CD8-positive, alpha-beta memory T cell (primary cell): ENCODE data around the gene DES. TPM values are rescaled to one million over a fixed set of nuclear protein-coding genes. Genes with fewer than 3 reads are reported as not detected.
A peak's percentile ranks its signal among the peaks of the same experiment; 100 is the strongest.

Experiments
- CTCF ChIA-PET: fragments of 350-600 bp; sonication (Branson Sonifier 250); formaldehyde crosslinking; loops from one replicate; lab custom pipeline; 2021; ENCODE audit warnings: antibody characterized with exemption; lab: Charles Lee
- POLR2A ChIA-PET: fragments of 350-600 bp; sonication (Branson Sonifier 250); formaldehyde crosslinking; loops from one replicate; lab custom pipeline; 2021; ENCODE audit warnings: antibody characterized with exemption; lab: Charles Lee
- DNase-seq, 5 donors: peaks; one replicate each; pipeline versions ENCODE4 v3.0.0 to v3.0.0-alpha.2; 2020 to 2022; ENCODE audit warnings: mixed read lengths in 1 of 5
- H3K27ac ChIP-seq: one replicate; pipeline ENCODE4 v1.7.0; 2013; ENCODE audit warnings: low read depth, mild to moderate bottlenecking, low read length, moderate library complexity
- H3K27me3 ChIP-seq: 2 replicates; pipeline ENCODE4 v1.7.0; 2013; ENCODE audit warnings: low read length, mild to moderate bottlenecking; ENCODE audit not compliant: insufficient read depth, poor library complexity, severe bottlenecking
- H3K36me3 ChIP-seq: 2 replicates; pipeline ENCODE4 v1.7.0; 2013; ENCODE audit warnings: mild to moderate bottlenecking, low read length, moderate library complexity; ENCODE audit not compliant: insufficient read depth
- H3K4me1 ChIP-seq: 2 replicates; pipeline ENCODE4 v1.7.0; 2013; ENCODE audit warnings: mild to moderate bottlenecking, low read length, moderate library complexity; ENCODE audit not compliant: insufficient read depth
- H3K4me3 ChIP-seq: 2 replicates; pipeline ENCODE4 v1.7.0; 2013; ENCODE audit warnings: mild to moderate bottlenecking, low read length
- H3K9me3 ChIP-seq: 2 replicates; pipeline ENCODE4 v1.7.0; 2013; ENCODE audit warnings: mild to moderate bottlenecking, low read length
- H3K27ac Mint-ChIP-seq, 8 donors: one replicate each; pipeline ENCODE4 v1.8.0; 2020 to 2021; ENCODE audit warnings: mixed read lengths in 8 of 8, mild to moderate bottlenecking in 6 of 8, inconsistent platforms in 3 of 8, moderate library complexity in 3 of 8
- H3K27me3 Mint-ChIP-seq, 2 donors: one replicate each; pipeline ENCODE4 v1.8.0; 2020 to 2021; ENCODE audit warnings: mixed read lengths in 2 of 2, mild to moderate bottlenecking in 1 of 2, moderate library complexity in 1 of 2
- H3K36me3 Mint-ChIP-seq, 3 donors: one replicate each; pipeline ENCODE4 v1.8.0; 2020 to 2021; ENCODE audit warnings: mixed read lengths in 3 of 3, inconsistent platforms in 1 of 3, mild to moderate bottlenecking in 1 of 3
- H3K4me1 Mint-ChIP-seq, 3 donors: one replicate each; pipeline ENCODE4 v1.8.0; 2020 to 2021; ENCODE audit warnings: mixed read lengths in 3 of 3, inconsistent platforms in 1 of 3, mild to moderate bottlenecking in 1 of 3
- H3K4me3 Mint-ChIP-seq, 7 donors: one replicate each; pipeline ENCODE4 v1.8.0; 2020 to 2021; ENCODE audit warnings: mixed read lengths in 7 of 7, mild to moderate bottlenecking in 6 of 7, moderate library complexity in 4 of 7, inconsistent platforms in 2 of 7
- H3K9me3 Mint-ChIP-seq, 5 donors: one replicate each; pipeline ENCODE4 v1.8.0; 2020 to 2022; ENCODE audit warnings: mixed read lengths in 5 of 5, mild to moderate bottlenecking in 3 of 5, moderate library complexity in 2 of 5, inconsistent platforms in 1 of 5
- polyA plus RNA-seq: library from polyadenylated mRNA; unstranded; fragments of 300-500 nt; fragmentation: Illumina TruSeq; gene quantifications from one replicate; pipeline ENCODE4 v1.2.3, GENCODE V29; 2021
- total RNA-seq, 2 experiments: library from RNA; stranded (reverse); gene quantifications; one replicate each; pipeline ENCODE4 v1.2.3, GENCODE V29; 2021

DES gene
- total and polyA plus RNA-seq, 3 experiments from 2014 or later = not detected

GRCh38 chr2:219444566-219445091, 26.5 kb downstream of the DES start:
- H3K4me3 Mint-ChIP-seq = no peak overlapping the region
- no peak overlapping the region for H3K27ac Mint-ChIP-seq

GRCh38 chr2:219445220-219445640, 27.1 kb downstream of the DES start:
- Mint-ChIP-seq H3K36me3 (peaks cover 0 to 5% (median 0%) of the 10 kb centered on the region in 3 donors), H3K27me3 (peaks cover 22 to 32% of the 10 kb centered on the region in 2 donors), H3K27ac (no peak overlapping the region), H3K4me3 (peak overlapping the region in 1 of 7 donors; percentile 30), H3K4me1 (peaks cover 15 to 25% (median 15%) of the 10 kb centered on the region in 3 donors), H3K9me3 (no peaks in the 10 kb centered on the region)
- Histone ChIP-seq H3K9me3 (no peaks in the 10 kb centered on the region), H3K4me3 (no peak overlapping the region), H3K36me3 (no peaks in the 10 kb centered on the region), H3K27ac (no peak overlapping the region), H3K4me1 (no peaks in the 10 kb centered on the region), H3K27me3 (peaks cover 4% of the 10 kb centered on the region)
- ChIA-PET POLR2A (no interaction called here), CTCF (no interaction called here)
- no peak for DNase-seq

More at GRCh38 chr2:219444566-219445091, 26.5 kb downstream of the DES start:
- CTCF ChIA-PET = no interaction called here
- Histone ChIP-seq H3K9me3 (no peaks in the 10 kb centered on the region), H3K27ac (no peak overlapping the region), H3K4me3 (no peak overlapping the region), H3K36me3 (no peaks in the 10 kb centered on the region), H3K4me1 (no peaks in the 10 kb centered on the region), H3K27me3 (peaks cover 4% of the 10 kb centered on the region)
- peaks cover 0 to under 1% (median 0%) of the 10 kb centered on the region in 3 donors for H3K36me3 Mint-ChIP-seq
- H3K4me1 Mint-ChIP-seq = peaks cover 13 to 21% (median 15%) of the 10 kb centered on the region in 3 donors
- H3K9me3 Mint-ChIP-seq = no peaks in the 10 kb centered on the region
- peaks cover 26 to 32% of the 10 kb centered on the region in 2 donors for H3K27me3 Mint-ChIP-seq
- POLR2A ChIA-PET = no interaction called here
- DNase-seq = no peak

GRCh38 chr2:219446101-219446504, 27.9 kb downstream of the DES start:
- no peaks in the 10 kb centered on the region for H3K27me3 ChIP-seq
- no peak for DNase-seq
- H3K9me3 ChIP-seq = no peaks in the 10 kb centered on the region
- CTCF ChIA-PET = interaction anchor here (0.7 kb wide), 1 partner anchor 11 kb away, joined by 5 read pairs; the partner anchor contains the start of gene SPEG
- H3K9me3 Mint-ChIP-seq = no peaks in the 10 kb centered on the region
- H3K4me1 Mint-ChIP-seq = peaks cover 11 to 21% (median 11%) of the 10 kb centered on the region in 3 donors
- no peak overlapping the region for H3K27ac Mint-ChIP-seq
- no peaks in the 10 kb centered on the region for H3K4me1 ChIP-seq
- H3K4me3 Mint-ChIP-seq = peak overlapping the region in 1 of 7 donors; percentile 56
- H3K36me3 ChIP-seq = no peaks in the 10 kb centered on the region
- no peak overlapping the region for H3K27ac ChIP-seq
- no peak overlapping the region for H3K4me3 ChIP-seq
- H3K27me3 Mint-ChIP-seq = peaks cover 21 to 35% of the 10 kb centered on the region in 2 donors
- peaks cover 0 to 5% (median 0%) of the 10 kb centered on the region in 3 donors for H3K36me3 Mint-ChIP-seq
- POLR2A ChIA-PET = no interaction called here

GRCh38 chr2:219446689-219447088, 28.5 kb downstream of the DES start:
- Mint-ChIP-seq H3K9me3 (no peaks in the 10 kb centered on the region), H3K36me3 (peaks cover 0 to 5% (median 0%) of the 10 kb centered on the region in 3 donors), H3K27ac (no peak overlapping the region), H3K4me1 (peaks cover 7 to 16% (median 8%) of the 10 kb centered on the region in 3 donors), H3K27me3 (peaks cover 21 to 31% of the 10 kb centered on the region in 2 donors), H3K4me3 (no peak overlapping the region)
- Histone ChIP-seq H3K27me3 (no peaks in the 10 kb centered on the region), H3K4me3 (no peak overlapping the region), H3K36me3 (no peaks in the 10 kb centered on the region), H3K4me1 (no peaks in the 10 kb centered on the region), H3K27ac (no peak overlapping the region), H3K9me3 (no peaks in the 10 kb centered on the region)
- POLR2A ChIA-PET = interaction anchor here (0.6 kb wide), 1 partner anchor 553 kb away, joined by 3 read pairs; no protein-coding TSS in a partner anchor
- CTCF ChIA-PET = interaction anchor here (0.7 to 0.8 kb wide), 2 partner anchors 11 to 12 kb away, joined by 3 to 5 read pairs; partner anchors contain the start of gene SPEG
- no peak for DNase-seq

- Mint-ChIP-seq H3K27me3 (peaks cover 21 to 33% of the 10 kb centered on the region in 2 donors), H3K27ac (no peak overlapping the region), H3K9me3 (no peaks in the 10 kb centered on the region), H3K36me3 (peaks cover 0 to 5% (median 0%) of the 10 kb centered on the region in 3 donors), H3K4me1 (peaks cover 6 to 14% (median 7%) of the 10 kb centered on the region in 3 donors), H3K4me3 (no peak overlapping the region)
- peak in 1 of 5 donors; percentile 37 for DNase-seq
- POLR2A ChIA-PET = interaction anchor here (0.6 kb wide), 1 partner anchor 553 kb away, joined by 3 read pairs; no protein-coding TSS in a partner anchor
- Histone ChIP-seq H3K4me1 (no peaks in the 10 kb centered on the region), H3K27me3 (no peaks in the 10 kb centered on the region), H3K9me3 (no peaks in the 10 kb centered on the region), H3K27ac (no peak overlapping the region), H3K36me3 (no peaks in the 10 kb centered on the region), H3K4me3 (no peak overlapping the region)
- CTCF ChIA-PET = interaction anchor here (0.8 kb wide), 1 partner anchor 11 kb away, joined by 3 read pairs; no protein-coding TSS in a partner anchor
These were observed 29.3 kb downstream of the DES start for GRCh38 chr2:219447242-219448098.

GRCh38 chr2:219448099-219448775, 30.1 kb downstream of the DES start:
- ChIA-PET CTCF (no interaction called here), POLR2A (no interaction called here)
- peaks cover 0 to 5% (median 0%) of the 10 kb centered on the region in 3 donors for H3K36me3 Mint-ChIP-seq
- no peaks in the 10 kb centered on the region for H3K9me3 Mint-ChIP-seq
- H3K4me1 Mint-ChIP-seq = peaks cover 0 to 7% (median 3%) of the 10 kb centered on the region in 3 donors
- Histone ChIP-seq H3K27ac (no peak overlapping the region), H3K4me1 (no peaks in the 10 kb centered on the region), H3K9me3 (no peaks in the 10 kb centered on the region), H3K4me3 (no peak overlapping the region), H3K27me3 (no peaks in the 10 kb centered on the region), H3K36me3 (no peaks in the 10 kb centered on the region)
- peaks cover 21 to 33% of the 10 kb centered on the region in 2 donors for H3K27me3 Mint-ChIP-seq
- H3K27ac Mint-ChIP-seq = no peak overlapping the region
- no peak overlapping the region for H3K4me3 Mint-ChIP-seq
- peak in 2 of 5 donors; percentile 36 to 43 for DNase-seq

GRCh38 chr2:219448776-219449341, 30.7 kb downstream of the DES start:
- H3K4me1 Mint-ChIP-seq = peaks cover 0 to 7% (median 3%) of the 10 kb centered on the region in 3 donors
- no peaks in the 10 kb centered on the region for H3K4me1 ChIP-seq
- H3K4me3 ChIP-seq = no peak overlapping the region
- H3K9me3 ChIP-seq = no peaks in the 10 kb centered on the region
- no peak overlapping the region for H3K27ac Mint-ChIP-seq
- H3K36me3 ChIP-seq = no peaks in the 10 kb centered on the region
- peaks cover 22 to 35% of the 10 kb centered on the region in 2 donors for H3K27me3 Mint-ChIP-seq
- no peaks in the 10 kb centered on the region for H3K27me3 ChIP-seq
- DNase-seq = peak in 2 of 5 donors; percentile 38 to 45
- no peaks in the 10 kb centered on the region for H3K9me3 Mint-ChIP-seq
- peaks cover 0 to 5% (median 0%) of the 10 kb centered on the region in 3 donors for H3K36me3 Mint-ChIP-seq
- H3K4me3 Mint-ChIP-seq = no peak overlapping the region
- ChIA-PET CTCF (interaction anchor here (0.6 to 0.8 kb wide), 2 partner anchors 26 to 48 kb away, joined by 3 read pairs; no protein-coding TSS in a partner anchor), POLR2A (no interaction called here)
- H3K27ac ChIP-seq = no peak overlapping the region
